HL-60/S4 (cell line): ENCODE measurements around the gene SYT14.
"Not testable (repeated sequence)": the region's sequence is repeated elsewhere in the genome, so short reads cannot be mapped to it uniquely, and the experiment has no call there.

Source experiments
- in situ Hi-C: fragments of 300-500 bp; cut with MboI; formaldehyde crosslinking; loops from 2 replicates; pipeline ENCODE4 v1.14.3; 2022; ENCODE audit warnings: low sequenced_read_pairs

Gene SYT14

GRCh38 chr1:209937996-209938959, at the start of gene SYT14:
Gene SYT14, plus strand, starts transcription at chr1:209938217. Its CDS starts 48 bp downstream, at chr1:209938265.
- in situ Hi-C loops = no loop called here

- in situ Hi-C loops = not testable (repeated sequence)
Measured at GRCh38 chr1:209888291-209889076, 49.5 kb upstream of the SYT14 start.

- in situ Hi-C loops = no loop called here
Measured at GRCh38 chr1:209889077-209889418, 49.0 kb upstream of the SYT14 start.

GRCh38 chr1:209890641-209891330, 47.2 kb upstream of the SYT14 start:
- in situ Hi-C loops = no loop called here

GRCh38 chr1:209893751-209894150, 44.3 kb upstream of the SYT14 start:
- in situ Hi-C loops = no loop called here

- in situ Hi-C loops = no loop called here
Measured at GRCh38 chr1:209895709-209896108, 42.3 kb upstream of the SYT14 start.

- in situ Hi-C loops = no loop called here
Measured at GRCh38 chr1:209896346-209896745, 41.7 kb upstream of the SYT14 start.

GRCh38 chr1:209898271-209898670, 39.7 kb upstream of the SYT14 start:
- in situ Hi-C loops = not testable (repeated sequence)

GRCh38 chr1:209898851-209899250, 39.2 kb upstream of the SYT14 start:
- in situ Hi-C loops = not testable (repeated sequence)

- in situ Hi-C loops = no loop called here
Measured at GRCh38 chr1:209899948-209900347, 38.1 kb upstream of the SYT14 start.

- in situ Hi-C loops = no loop called here
Measured at GRCh38 chr1:209900734-209901133, 37.3 kb upstream of the SYT14 start.

- in situ Hi-C loops = no loop called here
Measured at GRCh38 chr1:209901211-209901610, 36.8 kb upstream of the SYT14 start.

GRCh38 chr1:209904774-209905173, 33.2 kb upstream of the SYT14 start:
- in situ Hi-C loops = not testable (repeated sequence)

GRCh38 chr1:209911746-209912145, 26.3 kb upstream of the SYT14 start:
- in situ Hi-C loops = no loop called here

- in situ Hi-C loops = no loop called here
Measured at GRCh38 chr1:209912306-209912705, 25.7 kb upstream of the SYT14 start.

GRCh38 chr1:209919637-209920036, 18.4 kb upstream of the SYT14 start:
- in situ Hi-C loops = not testable (repeated sequence)

GRCh38 chr1:209920844-209921243, 17.2 kb upstream of the SYT14 start:
- in situ Hi-C loops = no loop called here

- in situ Hi-C loops = no loop called here
Measured at GRCh38 chr1:209924390-209924789, 13.6 kb upstream of the SYT14 start.

GRCh38 chr1:209926045-209926444, 12.0 kb upstream of the SYT14 start:
- in situ Hi-C loops = no loop called here

GRCh38 chr1:209927466-209927865, 10.6 kb upstream of the SYT14 start:
- in situ Hi-C loops = no loop called here

- in situ Hi-C loops = no loop called here
Measured at GRCh38 chr1:209929751-209930150, 8.3 kb upstream of the SYT14 start.
